ENCODE measurements around the gene DENND11. TPM values are rescaled to one million over a fixed set of nuclear protein-coding genes. Genes with fewer than 3 reads are reported as not detected.
A peak's percentile ranks its signal among the peaks of the same experiment; 100 is the strongest.
"Not testable (repeated sequence)": the region's sequence is repeated elsewhere in the genome, so short reads cannot be mapped to it uniquely, and the experiment has no call there.

Gene DENND11
- total and polyA plus RNA-seq, 2 donors (not counting 1 experiment from before 2014, with no cell fraction given) = 26.4 to 79.5 TPM

- TF ChIP-seq EZH2 (IDR thresholded peaks at IDR 0.05; ENCODE audit: borderline replicate concordance, insufficient read depth, low read depth, low read length, poor library complexity, severe bottlenecking) = no peak
- TF ChIP-seq CTCF (IDR thresholded peaks at IDR 0.05) = no peak
- Mint-ChIP-seq H3K27ac (no peak overlapping the region), H3K9me3 (ENCODE audit: insufficient read depth) (no peaks in the 10 kb centered on the region), H3K4me1 (peaks cover 42% of the 10 kb centered on the region), H3K4me3 (no peak overlapping the region), H3K27me3 (no peaks in the 10 kb centered on the region)
- Histone ChIP-seq H3K9me3 (ENCODE audit: control extremely low read depth in 1 of 3, control insufficient read depth in 2 of 3, insufficient read depth in 1 of 3, low read length in 2 of 3) (no peaks in the 10 kb centered on the region), H3K9ac (ENCODE audit: low read length) (no peak overlapping the region), H3K4me3 (ENCODE audit: control extremely low read depth in 1 of 5, extremely low read depth in 1 of 5, insufficient read depth in 1 of 5, low read depth in 2 of 5, low read length in 4 of 5) (no peak overlapping the region), H3K4me1 (ENCODE audit: control insufficient read depth in 2 of 2, insufficient read depth in 2 of 2, low read length in 2 of 2) (peaks cover 7 to 13% of the 10 kb centered on the region in 2 donors), H2AFZ (ENCODE audit: insufficient read depth, low read depth, low read length, poor library complexity, severe bottlenecking) (no peak overlapping the region), H3K79me2 (ENCODE audit: control insufficient read depth, insufficient read depth, low read length) (peaks cover 88% of the 10 kb centered on the region), H3K27ac (ENCODE audit: low read length in 2 of 2) (no peak overlapping the region), H4K20me1 (ENCODE audit: control insufficient read depth, insufficient read depth, low read length, poor library complexity, severe bottlenecking) (peaks cover 76% of the 10 kb centered on the region), H3K27me3 (replicated peaks in 1 of 4; ENCODE audit: control extremely low read depth in 1 of 4, control insufficient read depth in 3 of 4, insufficient read depth in 4 of 4, low read length in 3 of 4) (no peaks in the 10 kb centered on the region), H3K36me3 (replicated peaks in 1 of 2; ENCODE audit: control extremely low read depth in 1 of 2, control insufficient read depth in 1 of 2, extremely low read depth in 1 of 2, insufficient read depth in 2 of 2, low read length in 1 of 2) (peaks cover 0 to 9% of the 10 kb centered on the region in 2 experiments), H3K4me2 (replicated peaks; ENCODE audit: low read depth, low read length, poor library complexity, severe bottlenecking) (no peak overlapping the region)
- ChIA-PET POLR2A (no interaction called here), CTCF (no interaction called here)
- no peak for DNase-seq
- ATAC-seq (ENCODE audit: low read depth) = no peak
- WGBS (ENCODE audit: insufficient coverage) = 92% methylated on average over 2 of the region's 4 CpGs
- intact Hi-C loops (cut with micrococcal nuclease) = no loop called here
Measured at GRCh38 chr7:141691961-141692360, 10.0 kb downstream of the DENND11 start.

GRCh38 chr7:141691540-141691939 lies 10.4 kb downstream of the DENND11 start:
- Mint-ChIP-seq H3K9me3 (ENCODE audit: insufficient read depth) (no peaks in the 10 kb centered on the region), H3K4me3 (no peak overlapping the region), H3K27me3 (no peaks in the 10 kb centered on the region), H3K27ac (no peak overlapping the region), H3K4me1 (peaks cover 38% of the 10 kb centered on the region)
- no peak overlapping the region for H3K4me3 ChIP-seq (ENCODE audit: control extremely low read depth in 1 of 5, extremely low read depth in 1 of 5, insufficient read depth in 1 of 5, low read depth in 2 of 5, low read length in 4 of 5)
- H3K9me3 ChIP-seq (ENCODE audit: control extremely low read depth in 1 of 3, control insufficient read depth in 2 of 3, insufficient read depth in 1 of 3, low read length in 2 of 3) = no peaks in the 10 kb centered on the region
- peaks cover 7 to 12% of the 10 kb centered on the region in 2 donors for H3K4me1 ChIP-seq (ENCODE audit: control insufficient read depth in 2 of 2, insufficient read depth in 2 of 2, low read length in 2 of 2)
- ATAC-seq (ENCODE audit: low read depth) (no peak), DNase-seq (no peak)
- H2AFZ ChIP-seq (ENCODE audit: insufficient read depth, low read depth, low read length, poor library complexity, severe bottlenecking) = no peak overlapping the region
- WGBS (ENCODE audit: insufficient coverage) = no CpG with 5 or more reads among the region's 3 CpGs
- no peak overlapping the region for H3K4me2 ChIP-seq (replicated peaks; ENCODE audit: low read depth, low read length, poor library complexity, severe bottlenecking)
- no peak overlapping the region for H3K27ac ChIP-seq (ENCODE audit: low read length in 2 of 2)
- intact Hi-C loops (cut with micrococcal nuclease) = no loop called here
- POLR2A ChIA-PET = no interaction called here
- peaks cover 83% of the 10 kb centered on the region for H3K79me2 ChIP-seq (ENCODE audit: control insufficient read depth, insufficient read depth, low read length)
- H4K20me1 ChIP-seq (ENCODE audit: control insufficient read depth, insufficient read depth, low read length, poor library complexity, severe bottlenecking) = peaks cover 80% of the 10 kb centered on the region
- peaks cover 0 to 6% of the 10 kb centered on the region in 2 experiments for H3K36me3 ChIP-seq (replicated peaks in 1 of 2; ENCODE audit: control extremely low read depth in 1 of 2, control insufficient read depth in 1 of 2, extremely low read depth in 1 of 2, insufficient read depth in 2 of 2, low read length in 1 of 2)
- H3K27me3 ChIP-seq (replicated peaks in 1 of 4; ENCODE audit: control extremely low read depth in 1 of 4, control insufficient read depth in 3 of 4, insufficient read depth in 4 of 4, low read length in 3 of 4) = no peaks in the 10 kb centered on the region
- CTCF ChIA-PET = no interaction called here
- no peak for TF ChIP-seq CTCF (IDR thresholded peaks at IDR 0.05)
- H3K9ac ChIP-seq (ENCODE audit: low read length) = no peak overlapping the region

GRCh38 chr7:141689072-141689825 lies 12.7 kb downstream of the DENND11 start:
- H2AFZ ChIP-seq (ENCODE audit: insufficient read depth, low read depth, low read length, poor library complexity, severe bottlenecking); DNase-seq; H3K4me1 ChIP-seq (ENCODE audit: control insufficient read depth in 2 of 2, insufficient read depth in 2 of 2, low read length in 2 of 2); H3K27ac ChIP-seq (ENCODE audit: low read length in 2 of 2); H3K9ac ChIP-seq (ENCODE audit: low read length); ATAC-seq (ENCODE audit: low read depth); POLR2A ChIA-PET; H3K9me3 ChIP-seq (ENCODE audit: control extremely low read depth in 1 of 3, control insufficient read depth in 2 of 3, insufficient read depth in 1 of 3, low read length in 2 of 3); intact Hi-C loops (cut with micrococcal nuclease); H3K4me3 Mint-ChIP-seq; H3K4me2 ChIP-seq (replicated peaks; ENCODE audit: low read depth, low read length, poor library complexity, severe bottlenecking); H3K9me3 Mint-ChIP-seq (ENCODE audit: insufficient read depth); H3K27me3 ChIP-seq (replicated peaks in 1 of 4; ENCODE audit: control extremely low read depth in 1 of 4, control insufficient read depth in 3 of 4, insufficient read depth in 4 of 4, low read length in 3 of 4); H3K27me3 Mint-ChIP-seq; H3K4me3 ChIP-seq (ENCODE audit: control extremely low read depth in 1 of 5, extremely low read depth in 1 of 5, insufficient read depth in 1 of 5, low read depth in 2 of 5, low read length in 4 of 5): not testable (repeated sequence)
- WGBS (ENCODE audit: insufficient coverage) = no CpG with 5 or more reads among the region's 3 CpGs
- Mint-ChIP-seq H3K4me1 (peaks cover 17% of the 10 kb centered on the region), H3K27ac (peak overlapping the region; percentile 50)
- peaks cover 0 to 21% of the 10 kb centered on the region in 2 experiments for H3K36me3 ChIP-seq (replicated peaks in 1 of 2; ENCODE audit: control extremely low read depth in 1 of 2, control insufficient read depth in 1 of 2, extremely low read depth in 1 of 2, insufficient read depth in 2 of 2, low read length in 1 of 2)
- peaks cover 61% of the 10 kb centered on the region for H3K79me2 ChIP-seq (ENCODE audit: control insufficient read depth, insufficient read depth, low read length)
- CTCF ChIA-PET = interaction anchor here (0.9 kb wide), 1 partner anchor 13 kb away, joined by 3 read pairs; the partner anchor contains the start of gene DENND11
- H4K20me1 ChIP-seq (ENCODE audit: control insufficient read depth, insufficient read depth, low read length, poor library complexity, severe bottlenecking) = peaks cover 75% of the 10 kb centered on the region
